PC-3 (cell line): ENCODE results near the gene SEPTIN11. TPM values are rescaled to one million over a fixed set of nuclear protein-coding genes. Genes with fewer than 3 reads are reported as not detected.
"Not testable (repeated sequence)": the region's sequence is repeated elsewhere in the genome, so short reads cannot be mapped to it uniquely, and the experiment has no call there.

Experiments used
- ATAC-seq: fragments of 200-7000 bp; cut with Tn5 transposase; 2 replicates; pipeline ENCODE4 v1.9.1; 2020; ENCODE audit warnings: mild to moderate bottlenecking, moderate library complexity
- BruUV-seq: library from RNA; stranded (reverse); fragments of 400-500 nt; replicated peaks from 2 replicates; lab custom pipeline; 2021; lab: Mats Ljungman, UMichigan
- CTCF ChIA-PET: fragments of 300-600 bp; sonication (Branson Sonifier 250); formaldehyde crosslinking; loops from one replicate; lab custom pipeline; 2022; ENCODE audit warnings: antibody characterized with exemption; lab: Charles Lee
- POLR2A ChIA-PET: fragments of 300-600 bp; sonication (Branson Sonifier 250); formaldehyde crosslinking; loops from one replicate; lab custom pipeline; 2022; ENCODE audit warnings: antibody characterized with exemption; ENCODE audit not compliant: unreplicated experiment; lab: Charles Lee
- DNase-seq: peaks from one replicate; pipeline ENCODE4 v3.0.0-alpha.2; 2015
- H2AFZ ChIP-seq: fragments of 300-600 bp; sonication (generic); 2 replicates; pipeline ENCODE4 v1.6.0; 2016; ENCODE audit warnings: antibody characterized with exemption, low read length
- H3F3A ChIP-seq: fragments of 300-600 bp; sonication (generic); one replicate; pipeline ENCODE4 v1.6.0; 2017; ENCODE audit warnings: antibody characterized with exemption, low read length, control low read depth, mild to moderate bottlenecking; ENCODE audit not compliant: unreplicated experiment
- H3K27ac ChIP-seq: fragments of 300-600 bp; sonication (generic); 2 replicates; pipeline ENCODE4 v1.5.1; 2016; ENCODE audit warnings: mild to moderate bottlenecking, low read length
- H3K27me3 ChIP-seq: fragments of 300-600 bp; sonication (generic); 2 replicates; pipeline ENCODE4 v1.6.1; 2016; ENCODE audit warnings: low read length, mixed read lengths
- H3K36me3 ChIP-seq: fragments of 300-600 bp; sonication (generic); 2 replicates; pipeline ENCODE4 v1.6.1; 2016; ENCODE audit warnings: low read depth, mixed run types, low read length, mixed read lengths
- H3K4me1 ChIP-seq: fragments of 300-600 bp; sonication (generic); 2 replicates; pipeline ENCODE4 v1.5.1; 2016; ENCODE audit warnings: low read length; ENCODE audit not compliant: insufficient read depth
- H3K4me2 ChIP-seq: fragments of 300-600 bp; sonication (generic); 2 replicates; pipeline ENCODE4 v1.6.0; 2016; ENCODE audit warnings: low read length
- H3K4me3 ChIP-seq: fragments of 300-600 bp; sonication (generic); 2 replicates; pipeline ENCODE4 v1.5.1; 2016; ENCODE audit warnings: mild to moderate bottlenecking, low read length, mixed read lengths
- H3K79me2 ChIP-seq: fragments of 300-600 bp; sonication (generic); 2 replicates; pipeline ENCODE4 v1.6.1; 2017; ENCODE audit warnings: low read length, mixed read lengths
- H3K9ac ChIP-seq: fragments of 300-600 bp; sonication (generic); 2 replicates; pipeline ENCODE4 v1.6.0; 2016; ENCODE audit warnings: mild to moderate bottlenecking, low read length
- H3K9me2 ChIP-seq: fragments of 300-600 bp; sonication (generic); replicated peaks from 2 replicates; pipeline ENCODE4 v1.6.1; 2016; ENCODE audit warnings: mixed run types, low read length, mixed read lengths
- H3K9me3 ChIP-seq: fragments of 300-600 bp; sonication (generic); 2 replicates; pipeline ENCODE4 v1.6.1; 2016; ENCODE audit warnings: low read length, mixed read lengths
- H4K20me1 ChIP-seq: fragments of 300-600 bp; sonication (generic); 2 replicates; pipeline ENCODE4 v1.6.1; 2016; ENCODE audit warnings: low read length, mixed read lengths
- CTCF ChIP-seq: fragments of 300-600 bp; sonication (generic); conservative IDR thresholded peaks from 2 replicates; pipeline ENCODE4 v1.5.1; 2017; ENCODE audit warnings: antibody characterized with exemption, low read depth, mild to moderate bottlenecking, low read length
- EZH2 ChIP-seq: fragments of 300-600 bp; sonication (generic); IDR thresholded peaks from one replicate; pipeline ENCODE4 v1.6.1; 2017; ENCODE audit warnings: antibody characterized with exemption, mild to moderate bottlenecking, low read length; ENCODE audit not compliant: unreplicated experiment
- EZH2phosphoT487 ChIP-seq: fragments of 300-600 bp; sonication (generic); IDR thresholded peaks from 2 replicates; pipeline ENCODE4 v1.6.1; 2018; ENCODE audit warnings: mild to moderate bottlenecking, antibody characterized with exemption, low read length, borderline replicate concordance
- intact Hi-C: fragments of 100-400 bp; cut with micrococcal nuclease; formaldehyde crosslinking; loops from 2 replicates; pipeline ENCODE4 v1.9.0; 2023
- total RNA-seq: library from RNA; depleted of rRNA; stranded (reverse); fragments of >200 nt; gene quantifications from 2 replicates; pipeline ENCODE4 v1.2.3, GENCODE V29; 2014

The SEPTIN11 gene
- total RNA-seq, 1 experiment from 2014 or later = 39.0 TPM

GRCh38 chr4:76960014-76960413 lies 10.5 kb downstream of the SEPTIN11 start:
- BruUV-seq = no TSS peak
- Histone ChIP-seq H2AFZ (no peak overlapping the region), H3K4me1 (no peaks in the 10 kb centered on the region)

DNA sequence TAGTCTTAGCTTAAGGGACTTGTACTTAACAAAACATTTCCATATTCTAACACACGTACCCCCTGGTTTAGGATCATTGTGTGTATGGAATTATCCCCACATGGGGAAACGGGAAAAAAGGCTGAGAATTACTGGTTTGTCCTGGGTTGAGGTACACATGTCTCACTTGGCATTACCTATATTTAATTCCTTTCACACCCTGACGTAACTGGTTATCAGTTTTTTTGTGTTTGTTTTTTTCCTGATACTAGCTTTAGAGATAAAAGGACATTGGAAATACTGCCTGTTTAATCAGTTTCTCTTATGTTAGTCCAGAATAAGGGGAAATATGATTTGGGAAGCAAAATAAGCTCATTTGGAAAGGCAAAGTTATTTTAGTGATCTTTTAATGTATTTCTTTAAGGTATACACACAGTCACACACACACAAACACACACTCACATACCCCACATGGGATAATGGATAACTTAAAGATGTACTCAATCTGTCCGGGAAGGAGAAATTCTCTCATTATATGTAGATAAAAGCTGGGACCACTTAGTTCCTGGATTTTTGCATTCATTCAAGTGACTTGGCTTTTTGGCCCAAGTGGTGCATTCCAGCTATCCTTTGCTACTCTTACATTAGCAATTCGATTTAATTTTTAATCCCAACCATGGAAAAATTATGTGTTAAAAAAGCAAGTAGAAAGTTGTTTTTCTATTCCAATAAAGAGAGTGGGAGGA lies 13.0 kb downstream of the SEPTIN11 start:
- ATAC-seq = no peak
- Histone ChIP-seq H3K9me3 (no peaks in the 10 kb centered on the region), H3K36me3 (no peaks in the 10 kb centered on the region), H2AFZ (no peak overlapping the region), H3K79me2 (peaks cover 69% of the 10 kb centered on the region), H3K4me2 (no peak overlapping the region), H4K20me1 (peaks cover 10% of the 10 kb centered on the region; the same call in 1 of the 2 replicates), H3F3A (no peaks in the 10 kb centered on the region), H3K27me3 (no peaks in the 10 kb centered on the region), H3K9me2 (no peaks in the 10 kb centered on the region), H3K4me1 (peaks cover 7% of the 10 kb centered on the region), H3K9ac (no peak overlapping the region), H3K4me3 (no peak overlapping the region), H3K27ac (no peak overlapping the region)
- DNase-seq = no peak
- intact Hi-C loops = no loop called here
- TF ChIP-seq CTCF (no peak), EZH2 (no peak), EZH2phosphoT487 (no peak)
- CTCF ChIA-PET = no interaction called here
- POLR2A ChIA-PET = no interaction called here
- BruUV-seq = no TSS peak

More at GRCh38 chr4:76960014-76960413, 10.5 kb downstream of the SEPTIN11 start:
- TF ChIP-seq EZH2phosphoT487 (no peak), EZH2 (no peak), CTCF (no peak)
- ChIA-PET CTCF (no interaction called here), POLR2A (no interaction called here)
- intact Hi-C loops = no loop called here
- Histone ChIP-seq H3K79me2 (peaks cover 77% of the 10 kb centered on the region), H3K9me3 (no peaks in the 10 kb centered on the region), H3K27ac (no peak overlapping the region), H3K27me3 (no peaks in the 10 kb centered on the region), H3K9ac (no peak overlapping the region), H4K20me1 (peaks cover 4% of the 10 kb centered on the region; the same call in 1 of the 2 replicates), H3F3A (no peaks in the 10 kb centered on the region), H3K4me3 (no peak overlapping the region), H3K9me2 (no peaks in the 10 kb centered on the region), H3K4me2 (no peak overlapping the region), H3K36me3 (no peaks in the 10 kb centered on the region)
- no peak for ATAC-seq
- DNase-seq = no peak

GRCh38 chr4:76963131-76963750 lies 13.7 kb downstream of the SEPTIN11 start:
- H3K4me1 ChIP-seq = peaks cover 7% of the 10 kb centered on the region
- H3K4me3 ChIP-seq = no peak overlapping the region
- intact Hi-C loops = no loop called here
- no peaks in the 10 kb centered on the region for H3K36me3 ChIP-seq
- no peak overlapping the region for H3K9ac ChIP-seq
- TF ChIP-seq CTCF = no peak
- no peak for TF ChIP-seq EZH2
- no peak for TF ChIP-seq EZH2phosphoT487
- peaks cover 10% of the 10 kb centered on the region; the same call in 1 of the 2 replicates for H4K20me1 ChIP-seq
- no peaks in the 10 kb centered on the region for H3K27me3 ChIP-seq
- H3F3A ChIP-seq = no peaks in the 10 kb centered on the region
- ATAC-seq = no peak
- no peak overlapping the region for H3K27ac ChIP-seq
- peaks cover 69% of the 10 kb centered on the region for H3K79me2 ChIP-seq
- no peak overlapping the region for H3K4me2 ChIP-seq
- no peak overlapping the region for H2AFZ ChIP-seq
- ChIA-PET CTCF (no interaction called here), POLR2A (no interaction called here)
- no TSS peak for BruUV-seq
- DNase-seq = no peak
- no peaks in the 10 kb centered on the region for H3K9me2 ChIP-seq
- no peaks in the 10 kb centered on the region for H3K9me3 ChIP-seq

- H3K27ac ChIP-seq, POLR2A ChIA-PET, DNase-seq, H2AFZ ChIP-seq, H3K4me3 ChIP-seq, H3K27me3 ChIP-seq, BruUV-seq, H3K4me1 ChIP-seq, H3K9me2 ChIP-seq, intact Hi-C loops, H3K9me3 ChIP-seq, H4K20me1 ChIP-seq, CTCF ChIA-PET, ATAC-seq, H3K4me2 ChIP-seq, H3K9ac ChIP-seq, H3F3A ChIP-seq, H3K36me3 ChIP-seq: not testable (repeated sequence)
- peaks cover 66% of the 10 kb centered on the region for H3K79me2 ChIP-seq
Observed at GRCh38 chr4:76963927-76964326, 14.4 kb downstream of the SEPTIN11 start.
